Activated CD4-positive, CD25-positive, alpha-beta regulatory T cell treated with anti-CD3 and anti-CD28 coated beads, Interleukin-2, amount 50 U/mL, for 72 hours (primary cell): ENCODE measurements around the gene REXO4.

ENCODE experiments used
- DNase-seq: peaks from one replicate; pipeline ENCODE4 v3.0.0; 2021

The REXO4 gene

GRCh38 chr9:133362359-133363044, 55.3 kb downstream of the REXO4 start:
- no peak for DNase-seq

GRCh38 chr9:133361507-133362092, 56.2 kb downstream of the REXO4 start:
- DNase-seq: no peak

- DNase-seq: no peak
Measured at GRCh38 chr9:133360400-133361393, 57.1 kb downstream of the REXO4 start.

- DNase-seq: no peak
Measured at GRCh38 chr9:133359399-133360175, 58.2 kb downstream of the REXO4 start.

- no peak for DNase-seq
Measured at GRCh38 chr9:133357656-133358055, 60.2 kb downstream of the REXO4 start.

- DNase-seq: peak; percentile 91
Measured at GRCh38 chr9:133356391-133357091, 61.3 kb downstream of the REXO4 start, which contains the start of the genes SURF1 and SURF2. Gene SURF1 (minus strand): TSS chr9:133356487. CDS start chr9:133356453, 34 bp downstream. Gene SURF2 (plus strand): TSS chr9:133356550. CDS start chr9:133356593, 43 bp downstream.
